HepG2 (cell line): Measurements from ENCODE around the gene LDLR. TPM values are rescaled to one million over a fixed set of nuclear protein-coding genes. Genes with fewer than 3 reads are reported as not detected.

Experiments used
- ADNP ChIP-seq: sonication (generic); formaldehyde crosslinking; IDR thresholded peaks from 2 replicates; pipeline ENCODE4 v1.4.0; 2020; ENCODE audit warnings: missing genetic modification reagents
- DMAP1 ChIP-seq: IDR thresholded peaks from 2 replicates; pipeline ENCODE4 v1.6.1; 2016
- GABPA ChIP-seq, 2 experiments: IDR thresholded peaks; 2 replicates each; pipeline ENCODE4 v1.6.1; 2011 to 2016; ENCODE audit warnings: low read depth in 2 of 2, low read length in 1 of 2, missing biosample characterization in 1 of 2, missing genetic modification characterization in 1 of 2
- HOXA7 ChIP-seq: sonication (generic); formaldehyde crosslinking; IDR thresholded peaks from 2 replicates; pipeline ENCODE4 v1.8.1; 2022; ENCODE audit warnings: mild to moderate bottlenecking, missing genetic modification reagents, moderate library complexity
- MTF2 ChIP-seq: sonication (generic); formaldehyde crosslinking; IDR thresholded peaks from 2 replicates; pipeline ENCODE4 v1.5.0; 2020; ENCODE audit warnings: missing genetic modification reagents, borderline replicate concordance
- SETDB1 ChIP-seq: sonication (generic); formaldehyde crosslinking; IDR thresholded peaks from 2 replicates; pipeline ENCODE4 v1.5.1; 2020; ENCODE audit warnings: missing genetic modification reagents, mild to moderate bottlenecking, borderline replicate concordance
- SP2 ChIP-seq: sonication (generic); formaldehyde crosslinking; IDR thresholded peaks from 2 replicates; pipeline ENCODE4 v1.5.1; 2020; ENCODE audit warnings: mild to moderate bottlenecking, missing genetic modification reagents
- ZFP82 ChIP-seq: sonication (generic); formaldehyde crosslinking; IDR thresholded peaks from 2 replicates; pipeline ENCODE4 v1.5.1; 2020; ENCODE audit warnings: mild to moderate bottlenecking, missing genetic modification reagents, borderline replicate concordance
- ZNF180 ChIP-seq: sonication (generic); formaldehyde crosslinking; IDR thresholded peaks from 2 replicates; pipeline ENCODE4 v1.4.0; 2020; ENCODE audit warnings: low read depth, missing genetic modification reagents, borderline replicate concordance
- ZNF282 ChIP-seq: fragments of 450-650 bp; IDR thresholded peaks from 2 replicates; pipeline ENCODE4 v1.6.1; 2018; ENCODE audit not compliant: partially characterized antibody
- ZNF737 ChIP-seq: sonication (generic); formaldehyde crosslinking; IDR thresholded peaks from 2 replicates; pipeline ENCODE4 v1.5.0; 2020; ENCODE audit warnings: missing genetic modification reagents, mild to moderate bottlenecking, borderline replicate concordance
- polyA plus RNA-seq, 8 experiments: library from polyadenylated mRNA; depleted of rRNA in 3 of 8; stranded (reverse) in 7 of 8; unstranded in 1 of 8; fragments of >200 nt; fragmentation: Illumina TruSeq in 4 of 8; extraction: Trizol in 4 of 8; gene quantifications; 2 replicates each; pipeline versions ENCODE4 v1.2.1 to v1.2.3, GENCODE V29; 2011 to 2016; ENCODE audit warnings: low read depth in 4 of 8, missing spikeins in 1 of 8, mixed read lengths in 1 of 8; ENCODE audit not compliant: insufficient read depth in 1 of 8
- total RNA-seq, 5 experiments: library from RNA; depleted of rRNA; stranded (reverse); fragments of >200 nt; fragmentation: Illumina TruSeq; extraction: Trizol; gene quantifications; 2 replicates each; pipeline ENCODE4 v1.2.3, GENCODE V29; 2016; ENCODE audit warnings: low read depth in 1 of 5
- TF ChIP-seq, protein P1 (sequence below): sonication (generic); formaldehyde crosslinking; IDR thresholded peaks from 2 replicates; pipeline ENCODE4 v1.4.0; 2020; ENCODE audit warnings: mild to moderate bottlenecking, missing genetic modification reagents
- TF ChIP-seq, protein P2 (sequence below): sonication (generic); formaldehyde crosslinking; IDR thresholded peaks from 2 replicates; pipeline ENCODE4 v1.9.0; 2021; ENCODE audit warnings: missing genetic modification reagents, borderline replicate concordance
- TF ChIP-seq, protein P3 (sequence below): IDR thresholded peaks from 2 replicates; pipeline ENCODE4 v1.6.1; 2018; ENCODE audit warnings: missing genetic modification reagents
- TF ChIP-seq, protein P4 (sequence below): sonication (generic); formaldehyde crosslinking; IDR thresholded peaks from 2 replicates; pipeline ENCODE4 v1.4.0; 2020; ENCODE audit warnings: mild to moderate bottlenecking, missing genetic modification reagents, borderline replicate concordance
- TF ChIP-seq, protein P5 (sequence below): sonication (generic); formaldehyde crosslinking; IDR thresholded peaks from 2 replicates; pipeline ENCODE4 v1.4.0; 2020; ENCODE audit warnings: missing genetic modification reagents

LDLR gene
- total and polyA plus RNA-seq, 2 of the 13 experiments (the other 11 are each of a cell fraction or from before 2014, with no cell fraction given), result 51.6 to 92.5 TPM

DNA sequence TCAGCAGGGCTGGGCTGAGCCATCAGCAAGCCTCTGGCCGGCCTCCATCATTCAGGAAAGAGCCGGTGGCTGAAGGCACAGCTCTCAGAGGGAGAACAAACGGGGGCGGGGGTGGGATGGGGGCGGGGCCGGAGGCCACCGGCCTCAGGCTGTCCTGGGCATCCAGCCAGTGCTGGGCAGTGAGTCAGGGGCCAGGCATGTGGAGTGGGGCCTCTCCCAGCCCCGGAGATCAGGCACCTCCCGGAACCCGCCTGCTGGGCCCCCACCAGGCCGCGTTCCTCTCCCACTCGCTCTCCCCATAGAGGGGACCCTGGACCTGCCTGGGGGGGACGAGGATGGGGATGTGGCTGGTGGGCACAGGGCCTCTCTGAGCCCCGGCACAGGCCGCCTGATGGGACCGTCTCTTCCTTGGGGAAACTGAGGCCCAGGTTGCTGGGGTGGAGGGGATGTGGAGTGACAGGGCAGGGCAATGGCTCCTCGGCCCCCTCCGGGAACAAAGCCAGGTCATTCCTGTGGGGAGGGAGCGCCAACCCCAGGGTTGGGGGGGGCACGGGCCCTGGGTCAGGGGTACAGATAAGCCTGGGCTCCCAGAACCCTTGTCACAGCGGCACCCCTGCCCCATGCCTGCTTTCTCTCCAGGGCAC, 53.4 kb downstream of the LDLR start (continued):
- TF ChIP-seq SP2 (no peak), ZNF180 (no peak), MTF2 (CRISPR knock-in tag) (no peak), GABPA (IDR thresholded peaks at IDR 0.05; ENCODE audit: low read depth, low read length) (no peak), GABPA (CRISPR knock-in tag; IDR thresholded peaks at IDR 0.05; ENCODE audit: low read depth) (peak; percentile 40; the same call in 1 of the 2 replicates), ZNF282 (no peak), SETDB1 (CRISPR knock-in tag) (no peak), DMAP1 (no peak), HOXA7 (CRISPR knock-in tag) (no peak), ADNP (CRISPR knock-in tag) (peak; percentile 36; the same call in 1 of the 2 replicates), ZNF737 (CRISPR knock-in tag) (no peak), ZFP82 (no peak)
- TF ChIP-seq, protein P1, sequence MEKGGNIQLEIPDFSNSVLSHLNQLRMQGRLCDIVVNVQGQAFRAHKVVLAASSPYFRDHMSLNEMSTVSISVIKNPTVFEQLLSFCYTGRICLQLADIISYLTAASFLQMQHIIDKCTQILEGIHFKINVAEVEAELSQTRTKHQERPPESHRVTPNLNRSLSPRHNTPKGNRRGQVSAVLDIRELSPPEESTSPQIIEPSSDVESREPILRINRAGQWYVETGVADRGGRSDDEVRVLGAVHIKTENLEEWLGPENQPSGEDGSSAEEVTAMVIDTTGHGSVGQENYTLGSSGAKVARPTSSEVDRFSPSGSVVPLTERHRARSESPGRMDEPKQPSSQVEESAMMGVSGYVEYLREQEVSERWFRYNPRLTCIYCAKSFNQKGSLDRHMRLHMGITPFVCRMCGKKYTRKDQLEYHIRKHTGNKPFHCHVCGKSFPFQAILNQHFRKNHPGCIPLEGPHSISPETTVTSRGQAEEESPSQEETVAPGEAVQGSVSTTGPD (CRISPR knock-in tag), result 0 out of 2 replicates have a peak, but pooled peaks have one; percentile 52
- TF ChIP-seq, protein P2, sequence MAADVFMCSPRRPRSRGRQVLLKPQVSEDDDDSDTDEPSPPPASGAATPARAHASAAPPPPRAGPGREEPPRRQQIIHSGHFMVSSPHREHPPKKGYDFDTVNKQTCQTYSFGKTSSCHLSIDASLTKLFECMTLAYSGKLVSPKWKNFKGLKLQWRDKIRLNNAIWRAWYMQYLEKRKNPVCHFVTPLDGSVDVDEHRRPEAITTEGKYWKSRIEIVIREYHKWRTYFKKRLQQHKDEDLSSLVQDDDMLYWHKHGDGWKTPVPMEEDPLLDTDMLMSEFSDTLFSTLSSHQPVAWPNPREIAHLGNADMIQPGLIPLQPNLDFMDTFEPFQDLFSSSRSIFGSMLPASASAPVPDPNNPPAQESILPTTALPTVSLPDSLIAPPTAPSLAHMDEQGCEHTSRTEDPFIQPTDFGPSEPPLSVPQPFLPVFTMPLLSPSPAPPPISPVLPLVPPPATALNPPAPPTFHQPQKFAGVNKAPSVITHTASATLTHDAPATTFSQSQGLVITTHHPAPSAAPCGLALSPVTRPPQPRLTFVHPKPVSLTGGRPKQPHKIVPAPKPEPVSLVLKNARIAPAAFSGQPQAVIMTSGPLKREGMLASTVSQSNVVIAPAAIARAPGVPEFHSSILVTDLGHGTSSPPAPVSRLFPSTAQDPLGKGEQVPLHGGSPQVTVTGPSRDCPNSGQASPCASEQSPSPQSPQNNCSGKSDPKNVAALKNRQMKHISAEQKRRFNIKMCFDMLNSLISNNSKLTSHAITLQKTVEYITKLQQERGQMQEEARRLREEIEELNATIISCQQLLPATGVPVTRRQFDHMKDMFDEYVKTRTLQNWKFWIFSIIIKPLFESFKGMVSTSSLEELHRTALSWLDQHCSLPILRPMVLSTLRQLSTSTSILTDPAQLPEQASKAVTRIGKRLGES (CRISPR knock-in tag), result no peak
- TF ChIP-seq, protein P3, sequence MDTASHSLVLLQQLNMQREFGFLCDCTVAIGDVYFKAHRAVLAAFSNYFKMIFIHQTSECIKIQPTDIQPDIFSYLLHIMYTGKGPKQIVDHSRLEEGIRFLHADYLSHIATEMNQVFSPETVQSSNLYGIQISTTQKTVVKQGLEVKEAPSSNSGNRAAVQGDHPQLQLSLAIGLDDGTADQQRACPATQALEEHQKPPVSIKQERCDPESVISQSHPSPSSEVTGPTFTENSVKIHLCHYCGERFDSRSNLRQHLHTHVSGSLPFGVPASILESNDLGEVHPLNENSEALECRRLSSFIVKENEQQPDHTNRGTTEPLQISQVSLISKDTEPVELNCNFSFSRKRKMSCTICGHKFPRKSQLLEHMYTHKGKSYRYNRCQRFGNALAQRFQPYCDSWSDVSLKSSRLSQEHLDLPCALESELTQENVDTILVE (CRISPR knock-in tag), result no peak
- TF ChIP-seq, protein P4, sequence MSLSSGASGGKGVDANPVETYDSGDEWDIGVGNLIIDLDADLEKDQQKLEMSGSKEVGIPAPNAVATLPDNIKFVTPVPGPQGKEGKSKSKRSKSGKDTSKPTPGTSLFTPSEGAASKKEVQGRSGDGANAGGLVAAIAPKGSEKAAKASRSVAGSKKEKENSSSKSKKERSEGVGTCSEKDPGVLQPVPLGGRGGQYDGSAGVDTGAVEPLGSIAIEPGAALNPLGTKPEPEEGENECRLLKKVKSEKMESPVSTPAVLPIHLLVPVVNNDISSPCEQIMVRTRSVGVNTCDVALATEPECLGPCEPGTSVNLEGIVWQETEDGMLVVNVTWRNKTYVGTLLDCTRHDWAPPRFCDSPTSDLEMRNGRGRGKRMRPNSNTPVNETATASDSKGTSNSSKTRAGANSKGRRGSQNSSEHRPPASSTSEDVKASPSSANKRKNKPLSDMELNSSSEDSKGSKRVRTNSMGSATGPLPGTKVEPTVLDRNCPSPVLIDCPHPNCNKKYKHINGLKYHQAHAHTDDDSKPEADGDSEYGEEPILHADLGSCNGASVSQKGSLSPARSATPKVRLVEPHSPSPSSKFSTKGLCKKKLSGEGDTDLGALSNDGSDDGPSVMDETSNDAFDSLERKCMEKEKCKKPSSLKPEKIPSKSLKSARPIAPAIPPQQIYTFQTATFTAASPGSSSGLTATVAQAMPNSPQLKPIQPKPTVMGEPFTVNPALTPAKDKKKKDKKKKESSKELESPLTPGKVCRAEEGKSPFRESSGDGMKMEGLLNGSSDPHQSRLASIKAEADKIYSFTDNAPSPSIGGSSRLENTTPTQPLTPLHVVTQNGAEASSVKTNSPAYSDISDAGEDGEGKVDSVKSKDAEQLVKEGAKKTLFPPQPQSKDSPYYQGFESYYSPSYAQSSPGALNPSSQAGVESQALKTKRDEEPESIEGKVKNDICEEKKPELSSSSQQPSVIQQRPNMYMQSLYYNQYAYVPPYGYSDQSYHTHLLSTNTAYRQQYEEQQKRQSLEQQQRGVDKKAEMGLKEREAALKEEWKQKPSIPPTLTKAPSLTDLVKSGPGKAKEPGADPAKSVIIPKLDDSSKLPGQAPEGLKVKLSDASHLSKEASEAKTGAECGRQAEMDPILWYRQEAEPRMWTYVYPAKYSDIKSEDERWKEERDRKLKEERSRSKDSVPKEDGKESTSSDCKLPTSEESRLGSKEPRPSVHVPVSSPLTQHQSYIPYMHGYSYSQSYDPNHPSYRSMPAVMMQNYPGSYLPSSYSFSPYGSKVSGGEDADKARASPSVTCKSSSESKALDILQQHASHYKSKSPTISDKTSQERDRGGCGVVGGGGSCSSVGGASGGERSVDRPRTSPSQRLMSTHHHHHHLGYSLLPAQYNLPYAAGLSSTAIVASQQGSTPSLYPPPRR (CRISPR knock-in tag), result peak; percentile 67
- TF ChIP-seq, protein P5, sequence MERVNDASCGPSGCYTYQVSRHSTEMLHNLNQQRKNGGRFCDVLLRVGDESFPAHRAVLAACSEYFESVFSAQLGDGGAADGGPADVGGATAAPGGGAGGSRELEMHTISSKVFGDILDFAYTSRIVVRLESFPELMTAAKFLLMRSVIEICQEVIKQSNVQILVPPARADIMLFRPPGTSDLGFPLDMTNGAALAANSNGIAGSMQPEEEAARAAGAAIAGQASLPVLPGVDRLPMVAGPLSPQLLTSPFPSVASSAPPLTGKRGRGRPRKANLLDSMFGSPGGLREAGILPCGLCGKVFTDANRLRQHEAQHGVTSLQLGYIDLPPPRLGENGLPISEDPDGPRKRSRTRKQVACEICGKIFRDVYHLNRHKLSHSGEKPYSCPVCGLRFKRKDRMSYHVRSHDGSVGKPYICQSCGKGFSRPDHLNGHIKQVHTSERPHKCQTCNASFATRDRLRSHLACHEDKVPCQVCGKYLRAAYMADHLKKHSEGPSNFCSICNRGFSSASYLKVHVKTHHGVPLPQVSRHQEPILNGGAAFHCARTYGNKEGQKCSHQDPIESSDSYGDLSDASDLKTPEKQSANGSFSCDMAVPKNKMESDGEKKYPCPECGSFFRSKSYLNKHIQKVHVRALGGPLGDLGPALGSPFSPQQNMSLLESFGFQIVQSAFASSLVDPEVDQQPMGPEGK (CRISPR knock-in tag), result peak; percentile 100
